Colonic mucosa (tissue), 4 donors: ENCODE data around the gene KLHL5. TPM values are rescaled to one million over a fixed set of nuclear protein-coding genes. Genes with fewer than 3 reads are reported as not detected.

Experiments
- DNase-seq: peaks from one replicate; pipeline ENCODE4 v3.0.0-alpha.2; 2020
- H3K27ac ChIP-seq: fragments of 200-600 bp; one replicate; pipeline ENCODE4 v1.8.0; 2021
- H3K27me3 ChIP-seq: fragments of 200-600 bp; one replicate; pipeline ENCODE4 v1.8.0; 2021
- H3K36me3 ChIP-seq: fragments of 200-600 bp; one replicate; pipeline ENCODE4 v1.8.0; 2021
- H3K4me1 ChIP-seq: fragments of 200-600 bp; one replicate; pipeline ENCODE4 v1.8.0; 2021; ENCODE audit warnings: mild to moderate bottlenecking
- H3K4me3 ChIP-seq: fragments of 200-600 bp; one replicate; pipeline ENCODE4 v1.8.0; 2021
- H3K9ac ChIP-seq, 2 donors: one replicate each; pipeline ENCODE4 v1.7.0; 2013; ENCODE audit warnings: control low read depth in 2 of 2, low read depth in 2 of 2, low read length in 2 of 2
- H3K9me3 ChIP-seq: fragments of 200-600 bp; one replicate; pipeline ENCODE4 v1.8.0; 2021
- CTCF ChIP-seq: fragments of 200-600 bp; IDR thresholded peaks from one replicate; pipeline ENCODE4 v1.8.0; 2022; ENCODE audit warnings: antibody characterized with exemption, mild to moderate bottlenecking
- intact Hi-C: fragments of 100-400 bp; cut with DNase I; formaldehyde crosslinking; loops from one replicate; pipeline ENCODE4 v1.14.1; 2022
- total RNA-seq, 2 donors: library from RNA; stranded (reverse); fragmentation: NEBNext Ultra II Directional in 1 of 2; extraction: Animal tissue kit (Norgen Biotek cat#: 25700) in 1 of 2; gene quantifications; one replicate each; pipeline ENCODE4 v1.2.1, GENCODE V29; 2021
- donor health status: healthy.
- donor health status: DM: no; HTN: no; CAD: no.
- donor health status: DM: no; HTN: no; CAD: no.

Gene KLHL5
- total RNA-seq, 2 donors from 2014 or later = 2.6 to 19.1 TPM

GRCh38 chr4:39097290-39097689, 35.3 kb downstream of the KLHL5 start:
- intact Hi-C loops = no loop called here
- H3K4me1 ChIP-seq = no peaks in the 10 kb centered on the region
- no peak overlapping the region for H3K4me3 ChIP-seq
- no peaks in the 10 kb centered on the region for H3K36me3 ChIP-seq
- no peaks in the 10 kb centered on the region for H3K9me3 ChIP-seq
- DNase-seq = no peak
- H3K9ac ChIP-seq = no peak overlapping the region
- H3K27me3 ChIP-seq = no peaks in the 10 kb centered on the region
- H3K27ac ChIP-seq = no peak overlapping the region
- TF ChIP-seq CTCF = no peak

GRCh38 chr4:39102297-39102696, 40.3 kb downstream of the KLHL5 start:
- Histone ChIP-seq H3K9me3 (no peaks in the 10 kb centered on the region), H3K27ac (no peak overlapping the region), H3K36me3 (no peaks in the 10 kb centered on the region), H3K4me3 (no peak overlapping the region), H3K4me1 (no peaks in the 10 kb centered on the region), H3K27me3 (no peaks in the 10 kb centered on the region), H3K9ac (no peak overlapping the region)
- intact Hi-C loops = no loop called here
- TF ChIP-seq CTCF = no peak
- DNase-seq = no peak

GRCh38 chr4:39103291-39103690, 41.3 kb downstream of the KLHL5 start:
- no peak overlapping the region for H3K27ac ChIP-seq
- H3K9me3 ChIP-seq = no peaks in the 10 kb centered on the region
- no peaks in the 10 kb centered on the region for H3K4me1 ChIP-seq
- no peak overlapping the region for H3K9ac ChIP-seq
- no peak for TF ChIP-seq CTCF
- no peaks in the 10 kb centered on the region for H3K36me3 ChIP-seq
- no peak overlapping the region for H3K4me3 ChIP-seq
- intact Hi-C loops = no loop called here
- no peaks in the 10 kb centered on the region for H3K27me3 ChIP-seq
- DNase-seq = no peak

GRCh38 chr4:39104255-39104654, 42.2 kb downstream of the KLHL5 start:
- TF ChIP-seq CTCF = no peak
- H3K9me3 ChIP-seq = no peaks in the 10 kb centered on the region
- no peak overlapping the region for H3K27ac ChIP-seq
- H3K4me3 ChIP-seq = no peak overlapping the region
- no peak for DNase-seq
- no peaks in the 10 kb centered on the region for H3K4me1 ChIP-seq
- intact Hi-C loops = no loop called here
- no peak overlapping the region for H3K9ac ChIP-seq
- no peaks in the 10 kb centered on the region for H3K36me3 ChIP-seq
- H3K27me3 ChIP-seq = no peaks in the 10 kb centered on the region

- Histone ChIP-seq H3K9ac (no peak overlapping the region), H3K4me1 (no peaks in the 10 kb centered on the region), H3K36me3 (no peaks in the 10 kb centered on the region), H3K9me3 (no peaks in the 10 kb centered on the region), H3K27me3 (no peaks in the 10 kb centered on the region), H3K4me3 (no peak overlapping the region), H3K27ac (no peak overlapping the region)
- TF ChIP-seq CTCF = no peak
- DNase-seq = no peak
- intact Hi-C loops = no loop called here
Observed at GRCh38 chr4:39106011-39106410, 44.0 kb downstream of the KLHL5 start.

- TF ChIP-seq CTCF = no peak
- H3K4me3 ChIP-seq = no peak overlapping the region
- intact Hi-C loops = no loop called here
- H3K27ac ChIP-seq = no peak overlapping the region
- DNase-seq = no peak
- H3K27me3 ChIP-seq = no peaks in the 10 kb centered on the region
- no peaks in the 10 kb centered on the region for H3K36me3 ChIP-seq
- no peaks in the 10 kb centered on the region for H3K4me1 ChIP-seq
- H3K9me3 ChIP-seq = no peaks in the 10 kb centered on the region
- no peak overlapping the region for H3K9ac ChIP-seq
Observed at GRCh38 chr4:39114436-39114835, 52.4 kb downstream of the KLHL5 start.
